B cell (primary cell): Measurements from ENCODE around the gene NXNL1. TPM values are rescaled to one million over a fixed set of nuclear protein-coding genes. Genes with fewer than 3 reads are reported as not detected.

ENCODE experiments used
- ATAC-seq: fragments of 200-7000 bp; cut with Tn5 transposase; one replicate; pipeline ENCODE4 v1.10.0; 2021; ENCODE audit warnings: low read depth, mild to moderate bottlenecking, moderate number of reproducible peaks, moderate library complexity
- CTCF ChIA-PET: fragments of 350-600 bp; sonication (Branson Sonifier 250); formaldehyde crosslinking; loops from one replicate; lab custom pipeline; 2021; ENCODE audit warnings: antibody characterized with exemption, inconsistent platforms; lab: Charles Lee
- POLR2A ChIA-PET: fragments of 350-600 bp; sonication (Branson Sonifier 250); formaldehyde crosslinking; loops from one replicate; lab custom pipeline; 2021; ENCODE audit warnings: antibody characterized with exemption; lab: Charles Lee
- DNase-seq: peaks from one replicate; pipeline ENCODE4 v3.0.0; 2013
- H2AFZ ChIP-seq: 2 replicates; pipeline ENCODE4 v1.6.1; 2012; ENCODE audit warnings: mild to moderate bottlenecking, low read depth, low read length; ENCODE audit not compliant: insufficient read depth, poor library complexity, severe bottlenecking
- H3K27ac ChIP-seq, 2 donors: 1 replicate in 1 of 2; 2 replicates in 1 of 2; pipeline ENCODE4 v1.5.1; 2012 to 2013; ENCODE audit warnings: low read length in 2 of 2, mild to moderate bottlenecking in 2 of 2, moderate library complexity in 1 of 2
- H3K27me3 ChIP-seq, 4 experiments: fragments of 200-600 bp in 1 of 4; sonication (generic) in 1 of 4; replicated peaks in 1 of 4; 1 replicate in 2 of 4; 2 replicates in 2 of 4; pipeline versions ENCODE4 v1.6.1 to v1.7.0; 2013 to 2016; ENCODE audit warnings: low read length in 3 of 4, mild to moderate bottlenecking in 2 of 4, mixed read lengths in 1 of 4, moderate library complexity in 1 of 4; ENCODE audit not compliant: insufficient read depth in 4 of 4, control insufficient read depth in 3 of 4; ENCODE audit errors: control extremely low read depth in 1 of 4
- H3K36me3 ChIP-seq, 2 experiments: replicated peaks in 1 of 2; 1 replicate in 1 of 2; 2 replicates in 1 of 2; pipeline versions ENCODE4 v1.6.1 to v1.7.1; 2013; ENCODE audit warnings: low read length in 1 of 2; ENCODE audit not compliant: insufficient read depth in 2 of 2, control insufficient read depth in 1 of 2; ENCODE audit errors: control extremely low read depth in 1 of 2, extremely low read depth in 1 of 2
- H3K4me1 ChIP-seq, 2 donors: fragments of 200-600 bp in 1 of 2; sonication (generic) in 1 of 2; 1 replicate in 1 of 2; 2 replicates in 1 of 2; pipeline versions ENCODE4 v1.5.1 to v1.6.1; 2013 to 2017; ENCODE audit warnings: low read length in 2 of 2; ENCODE audit not compliant: control insufficient read depth in 2 of 2, insufficient read depth in 2 of 2
- H3K4me2 ChIP-seq: replicated peaks from 2 replicates; pipeline ENCODE3; 2012; ENCODE audit warnings: mild to moderate bottlenecking, low read depth, low read length; ENCODE audit not compliant: poor library complexity, severe bottlenecking
- H3K4me3 ChIP-seq, 5 experiments: fragments of 200-600 bp in 1 of 5; sonication (generic) in 1 of 5; 1 replicate in 3 of 5; 2 replicates in 2 of 5; pipeline versions ENCODE4 v1.5.1 to v1.7.0; 2011 to 2016; ENCODE audit warnings: low read length in 4 of 5, mild to moderate bottlenecking in 4 of 5, low read depth in 2 of 5, control low read depth in 1 of 5, moderate library complexity in 1 of 5; ENCODE audit not compliant: insufficient read depth in 1 of 5; ENCODE audit errors: control extremely low read depth in 1 of 5, extremely low read depth in 1 of 5
- H3K79me2 ChIP-seq: fragments of 200-600 bp; sonication (generic); one replicate; pipeline ENCODE4 v1.6.0; 2016; ENCODE audit warnings: low read length; ENCODE audit not compliant: control insufficient read depth, insufficient read depth
- H3K9ac ChIP-seq: fragments of 200-600 bp; sonication (generic); 2 replicates; pipeline ENCODE4 v1.6.1; 2017; ENCODE audit warnings: mild to moderate bottlenecking, low read length, moderate library complexity
- H3K9me3 ChIP-seq, 3 donors: one replicate each; pipeline versions ENCODE4 v1.6.1 to v1.7.1; 2013; ENCODE audit warnings: low read length in 2 of 3; ENCODE audit not compliant: control insufficient read depth in 2 of 3, insufficient read depth in 1 of 3; ENCODE audit errors: control extremely low read depth in 1 of 3
- H4K20me1 ChIP-seq: 2 replicates; pipeline ENCODE4 v1.6.0; 2012; ENCODE audit warnings: mild to moderate bottlenecking, low read length; ENCODE audit not compliant: insufficient read depth, control insufficient read depth, poor library complexity, severe bottlenecking
- H3K27ac Mint-ChIP-seq: one replicate; pipeline ENCODE4 v1.8.0; 2021; ENCODE audit warnings: mixed read lengths
- H3K27me3 Mint-ChIP-seq: one replicate; pipeline ENCODE4 v1.8.0; 2021; ENCODE audit warnings: mixed read lengths
- H3K4me1 Mint-ChIP-seq: one replicate; pipeline ENCODE4 v1.8.0; 2021; ENCODE audit warnings: mixed read lengths
- H3K4me3 Mint-ChIP-seq: one replicate; pipeline ENCODE4 v1.8.0; 2021; ENCODE audit warnings: mixed read lengths
- H3K9me3 Mint-ChIP-seq: one replicate; pipeline ENCODE4 v1.8.0; 2022; ENCODE audit warnings: mixed read lengths; ENCODE audit not compliant: insufficient read depth
- CTCF ChIP-seq: fragments of 200-600 bp; IDR thresholded peaks from one replicate; pipeline ENCODE4 v1.8.0; 2022; ENCODE audit warnings: antibody characterized with exemption, mild to moderate bottlenecking
- EZH2 ChIP-seq: IDR thresholded peaks from 2 replicates; pipeline ENCODE4 v1.6.1; 2012; ENCODE audit warnings: borderline replicate concordance, low read depth, mild to moderate bottlenecking, moderate library complexity, low read length; ENCODE audit not compliant: insufficient read depth, poor library complexity, severe bottlenecking
- WGBS: methylation state at CpG from one replicate; pipeline ENCODE4 v1.1.5; 2013; ENCODE audit warnings: missing lambda C conversion rate; ENCODE audit not compliant: insufficient coverage; 5-methylcytosine and 5-hydroxymethylcytosine counted together
- intact Hi-C: fragments of 100-400 bp; cut with micrococcal nuclease; formaldehyde crosslinking; loops from one replicate; pipeline ENCODE4 v1.10.0; 2022
- polyA plus RNA-seq: library from polyadenylated mRNA; depleted of rRNA; stranded (reverse); fragments of >200 nt; gene quantifications from 2 replicates; pipeline ENCODE4 v1.2.3, GENCODE V29; 2012
- total RNA-seq, 2 donors: library from RNA; stranded (reverse); fragments of 120-200 nt in 1 of 2; gene quantifications; 1 replicate in 1 of 2; 2 replicates in 1 of 2; pipeline versions ENCODE4 v1.2.3 to v1.2.4, GENCODE V29; 2013 to 2022

Gene NXNL1
- total and polyA plus RNA-seq, 2 donors (not counting 1 experiment from before 2014, with no cell fraction given): not detected

- TF ChIP-seq EZH2 (no peak), CTCF (peak; percentile 97)
- ATAC-seq: peak; percentile 99
- CTCF ChIA-PET: interaction anchor here (0.5 to 7.4 kb wide), 37 partner anchors 8 to 436 kb away, joined by 3 to 79 read pairs (median 5); partner anchors contain the start of genes CCDC124, MAP1S and RPL18A
- Histone ChIP-seq H3K9me3 (no peaks in the 10 kb centered on the region), H3K4me3 (no peak overlapping the region), H4K20me1 (peaks cover 9% of the 10 kb centered on the region), H3K9ac (no peak overlapping the region), H2AFZ (no peak overlapping the region), H3K36me3 (peaks cover 0 to 5% of the 10 kb centered on the region in 2 experiments), H3K4me2 (peak overlapping the region; percentile 78), H3K4me1 (peaks cover 7 to 21% of the 10 kb centered on the region in 2 donors), H3K79me2 (peaks cover 16% of the 10 kb centered on the region), H3K27ac (no peak overlapping the region), H3K27me3 (no peaks in the 10 kb centered on the region)
- Mint-ChIP-seq H3K4me3 (peak overlapping the region; percentile 16), H3K9me3 (no peaks in the 10 kb centered on the region), H3K27ac (no peak overlapping the region), H3K27me3 (no peaks in the 10 kb centered on the region), H3K4me1 (peaks cover 25% of the 10 kb centered on the region)
- WGBS: 14% methylated on average over 13 of the region's 14 CpGs
- peak; percentile 88 for DNase-seq
- intact Hi-C loops: loop anchor here (1.0 to 10.0 kb wide), 5 partner anchors 26 to 359 kb away; partner anchors contain the start of gene COLGALT1
- POLR2A ChIA-PET: interaction anchor here (0.6 to 1.1 kb wide), 4 partner anchors 31 to 474 kb away, joined by 3 to 6 read pairs (median 4); a partner anchor contains a TSS
Measured at GRCh38 chr19:17496337-17496997, 35.7 kb upstream of the NXNL1 start.
